Measurements from ENCODE around the gene ATG4B. TPM values are rescaled to one million over a fixed set of nuclear protein-coding genes. Genes with fewer than 3 reads are reported as not detected.
"Not testable (repeated sequence)": the region's sequence is repeated elsewhere in the genome, so short reads cannot be mapped to it uniquely, and the experiment has no call there.

ATG4B gene
- total and polyA plus RNA-seq, 2 of the 4 experiments (the other 2 are of a cell fraction): 113 to 146 TPM

DNA sequence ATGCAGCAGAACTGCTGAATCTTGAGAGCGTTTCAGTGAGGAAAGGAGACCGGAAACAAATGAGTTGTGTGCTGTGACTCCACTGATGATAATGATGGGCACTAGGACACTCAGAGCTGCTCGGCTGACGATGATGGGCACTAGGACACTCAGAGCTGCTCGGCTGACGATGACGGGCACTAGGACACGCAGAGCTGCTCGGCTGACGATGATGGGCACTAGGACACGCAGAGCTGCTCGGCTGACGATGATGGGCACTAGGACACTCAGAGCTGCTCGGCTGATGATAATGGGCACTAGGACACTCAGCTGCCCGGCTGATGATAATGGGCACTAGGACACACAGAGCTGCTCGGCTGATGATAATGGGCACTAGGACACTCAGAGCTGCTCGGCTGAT lies 47.6 kb upstream of the ATG4B start:
- H3K27me3 ChIP-seq (ENCODE audit: control insufficient read depth, insufficient read depth, low read length); H4K8ac ChIP-seq (ENCODE audit: low read depth in 2 of 2, low read length in 2 of 2); dilution Hi-C loops (cut with HindIII; ENCODE audit: low sequenced_read_pairs, unreplicated experiment); H3K14ac ChIP-seq (replicated peaks; ENCODE audit: low read depth, low read length); H3K4me3 ChIP-seq (ENCODE audit: insufficient read depth, low read depth, low read length); H2AK5ac ChIP-seq (ENCODE audit: low read depth, low read length); H3K4ac ChIP-seq (ENCODE audit: low read depth, low read length); H2AK9ac ChIP-seq (replicated peaks; ENCODE audit: low read depth, low read length, poor library complexity); CTCF ChIA-PET; intact Hi-C loops (cut with micrococcal nuclease); H4K5ac ChIP-seq (ENCODE audit: low read depth, low read length); H4K20me1 ChIP-seq (ENCODE audit: insufficient read depth, low read length); H4K91ac ChIP-seq (ENCODE audit: insufficient read depth, low read depth, low read length); H2BK5ac ChIP-seq (ENCODE audit: low read depth, low read length, poor library complexity, severe bottlenecking); H3K56ac ChIP-seq (ENCODE audit: extremely low read depth, insufficient read depth, low read length); H3K4me1 ChIP-seq (ENCODE audit: control insufficient read depth, insufficient read depth, low read length); in situ Hi-C loops (cut with MboI; ENCODE audit: low sequenced_read_pairs); H3K9ac ChIP-seq (ENCODE audit: low read depth, low read length); ATAC-seq (ENCODE audit: low read depth); H3K23ac ChIP-seq (ENCODE audit: low read depth, low read length); H2BK20ac ChIP-seq (ENCODE audit: low read depth, low read length); DNase-seq; BruUV-seq (replicated peaks); H3K27ac ChIP-seq (ENCODE audit: insufficient read depth, low read length); H2AFZ ChIP-seq (replicated peaks; ENCODE audit: low read length, poor library complexity); H3K9me1 ChIP-seq (ENCODE audit: insufficient read depth, low read length); H3K18ac ChIP-seq (ENCODE audit: low read depth, low read length); H2BK15ac ChIP-seq (ENCODE audit: low read depth, low read length); H3K4me2 ChIP-seq (ENCODE audit: low read depth, low read length); H2BK120ac ChIP-seq (ENCODE audit: low read depth, low read length): not testable (repeated sequence)
- H3K79me1 ChIP-seq (ENCODE audit: low read depth in 1 of 2, low read length in 2 of 2): peaks cover 14 to 19% of the 10 kb centered on the region in 2 experiments; a peak in 3 of 4 replicates
- 93% methylated on average over 14 of the region's 17 CpGs; no CpG with 5 or more reads in 1 of the 2 experiments for WGBS, 2 experiments (ENCODE audit: extremely low coverage in 2 of 2, insufficient read length in 1 of 2)
- H3K9me3 ChIP-seq (ENCODE audit: control insufficient read depth, insufficient read depth, low read length): peaks cover 31% of the 10 kb centered on the region
- POLR2A ChIA-PET (ENCODE audit: unreplicated experiment): interaction anchor here (0.6 kb wide), 1 partner anchor 66 kb away, joined by 4 read pairs; no protein-coding TSS in a partner anchor
- peaks cover 52% of the 10 kb centered on the region for H3K36me3 ChIP-seq (ENCODE audit: control insufficient read depth, insufficient read depth, low read length)

DNA sequence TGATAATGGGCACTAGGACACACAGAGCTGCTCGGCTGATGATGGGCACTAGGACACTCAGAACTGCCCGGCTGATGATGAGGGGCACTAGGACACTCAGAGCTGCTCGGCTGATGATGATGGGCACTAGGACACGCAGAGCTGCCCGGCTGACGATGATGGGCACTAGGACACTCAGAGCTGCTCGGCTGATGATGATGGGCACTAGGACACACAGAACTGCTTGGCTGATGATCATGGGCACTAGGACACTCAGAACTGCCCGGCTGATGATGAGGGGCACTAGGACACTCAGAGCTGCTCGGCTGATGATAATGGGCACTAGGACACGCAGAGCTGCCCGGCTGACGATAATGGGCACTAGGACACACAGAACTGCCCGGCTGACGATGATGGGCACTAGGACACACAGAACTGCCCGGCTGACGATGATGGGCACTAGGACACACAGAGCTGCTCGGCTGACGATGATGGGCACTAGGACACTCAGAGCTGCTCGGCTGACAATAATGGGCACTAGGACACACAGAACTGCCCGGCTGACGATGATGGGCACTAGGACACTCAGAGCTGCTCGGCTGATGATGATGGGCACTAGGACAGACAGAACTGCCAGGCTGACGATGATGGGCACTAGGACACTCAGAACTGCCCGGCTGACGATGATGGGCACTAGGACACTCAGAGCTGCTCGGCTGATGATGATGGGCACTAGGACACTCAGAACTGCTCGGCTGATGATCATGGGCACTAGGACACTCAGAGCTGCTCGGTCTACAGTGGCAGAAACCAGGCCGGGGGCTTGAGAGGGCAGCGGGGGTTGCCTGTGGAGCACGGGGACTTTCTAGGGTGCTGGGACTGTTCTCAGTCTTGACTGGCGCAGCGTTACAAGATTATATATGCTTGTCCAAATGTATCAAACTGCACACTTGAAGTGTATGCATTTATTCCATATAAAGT lies 46.7 kb upstream of the ATG4B start:
- H2AK5ac ChIP-seq (ENCODE audit: low read depth, low read length); H2BK15ac ChIP-seq (ENCODE audit: low read depth, low read length); H2BK120ac ChIP-seq (ENCODE audit: low read depth, low read length); dilution Hi-C loops (cut with HindIII; ENCODE audit: low sequenced_read_pairs, unreplicated experiment); H2AK9ac ChIP-seq (replicated peaks; ENCODE audit: low read depth, low read length, poor library complexity); ATAC-seq (ENCODE audit: low read depth); DNase-seq; H2AFZ ChIP-seq (replicated peaks; ENCODE audit: low read length, poor library complexity); H3K4me2 ChIP-seq (ENCODE audit: low read depth, low read length); H3K23ac ChIP-seq (ENCODE audit: low read depth, low read length); H4K20me1 ChIP-seq (ENCODE audit: insufficient read depth, low read length); H3K4me3 ChIP-seq (ENCODE audit: insufficient read depth, low read depth, low read length); POLR2A ChIA-PET (ENCODE audit: unreplicated experiment); H3K56ac ChIP-seq (ENCODE audit: extremely low read depth, insufficient read depth, low read length); H4K5ac ChIP-seq (ENCODE audit: low read depth, low read length); H4K91ac ChIP-seq (ENCODE audit: insufficient read depth, low read depth, low read length); H3K14ac ChIP-seq (replicated peaks; ENCODE audit: low read depth, low read length); H3K18ac ChIP-seq (ENCODE audit: low read depth, low read length); H3K9ac ChIP-seq (ENCODE audit: low read depth, low read length); H2BK5ac ChIP-seq (ENCODE audit: low read depth, low read length, poor library complexity, severe bottlenecking); H2BK20ac ChIP-seq (ENCODE audit: low read depth, low read length); H3K9me1 ChIP-seq (ENCODE audit: insufficient read depth, low read length); intact Hi-C loops (cut with micrococcal nuclease); H3K27me3 ChIP-seq (ENCODE audit: control insufficient read depth, insufficient read depth, low read length); BruUV-seq (replicated peaks); H3K4ac ChIP-seq (ENCODE audit: low read depth, low read length); H3K27ac ChIP-seq (ENCODE audit: insufficient read depth, low read length); in situ Hi-C loops (cut with MboI; ENCODE audit: low sequenced_read_pairs); H3K4me1 ChIP-seq (ENCODE audit: control insufficient read depth, insufficient read depth, low read length); H4K8ac ChIP-seq (ENCODE audit: low read depth in 2 of 2, low read length in 2 of 2): not testable (repeated sequence)
- CTCF ChIA-PET: interaction anchor here (0.6 kb wide), 1 partner anchor 8 kb away, joined by 3 read pairs; no protein-coding TSS in a partner anchor
- WGBS, 2 experiments (ENCODE audit: extremely low coverage in 2 of 2, insufficient read length in 1 of 2): 93% methylated on average over 19 of the region's 33 CpGs; no CpG with 5 or more reads in 1 of the 2 experiments
- peaks cover 23% of the 10 kb centered on the region for H3K9me3 ChIP-seq (ENCODE audit: control insufficient read depth, insufficient read depth, low read length)
- peaks cover 48% of the 10 kb centered on the region for H3K36me3 ChIP-seq (ENCODE audit: control insufficient read depth, insufficient read depth, low read length)
- peaks cover 13 to 14% of the 10 kb centered on the region in 2 experiments; a peak in 3 of 4 replicates for H3K79me1 ChIP-seq (ENCODE audit: low read depth in 1 of 2, low read length in 2 of 2)
